Immature natural killer cell (primary cell): ENCODE measurements around the gene SND1. TPM values are rescaled to one million over a fixed set of nuclear protein-coding genes. Genes with fewer than 3 reads are reported as not detected.
A peak's percentile ranks its signal among the peaks of the same experiment; 100 is the strongest.

ENCODE experiments used
- DNase-seq, 3 donors: peaks; one replicate each; pipeline ENCODE4 v3.0.0; 2022; ENCODE audit warnings: mixed read lengths in 1 of 3
- H3K27ac Mint-ChIP-seq, 6 donors: one replicate each; pipeline ENCODE4 v1.8.0; 2020; ENCODE audit warnings: mixed read lengths in 6 of 6, mild to moderate bottlenecking in 5 of 6, inconsistent platforms in 4 of 6, moderate library complexity in 3 of 6
- H3K27me3 Mint-ChIP-seq, 3 donors: one replicate each; pipeline ENCODE4 v1.8.0; 2020 to 2021; ENCODE audit warnings: low read depth in 3 of 3, mild to moderate bottlenecking in 3 of 3, mixed read lengths in 3 of 3, moderate library complexity in 3 of 3, inconsistent platforms in 1 of 3
- H3K36me3 Mint-ChIP-seq, 3 donors: one replicate each; pipeline ENCODE4 v1.8.0; 2020; ENCODE audit warnings: mixed read lengths in 3 of 3, inconsistent platforms in 2 of 3, mild to moderate bottlenecking in 2 of 3
- H3K4me1 Mint-ChIP-seq, 2 donors: one replicate each; pipeline ENCODE4 v1.8.0; 2020; ENCODE audit warnings: inconsistent platforms in 2 of 2, mild to moderate bottlenecking in 2 of 2, mixed read lengths in 2 of 2, moderate library complexity in 1 of 2
- H3K4me3 Mint-ChIP-seq, 5 donors: one replicate each; pipeline ENCODE4 v1.8.0; 2020; ENCODE audit warnings: mild to moderate bottlenecking in 5 of 5, mixed read lengths in 5 of 5, inconsistent platforms in 3 of 5, moderate library complexity in 3 of 5
- H3K9me3 Mint-ChIP-seq, 6 donors: one replicate each; pipeline ENCODE4 v1.8.0; 2020; ENCODE audit warnings: mild to moderate bottlenecking in 6 of 6, mixed read lengths in 6 of 6, inconsistent platforms in 4 of 6, moderate library complexity in 3 of 6
- polyA plus RNA-seq, 3 donors: library from polyadenylated mRNA; unstranded; fragments of 300-500 nt; fragmentation: Illumina TruSeq; gene quantifications; one replicate each; pipeline ENCODE4 v1.2.3, GENCODE V29; 2021

The SND1 gene
- polyA plus RNA-seq, 3 donors from 2014 or later: 87.8 to 130 (median 116) TPM

DNA sequence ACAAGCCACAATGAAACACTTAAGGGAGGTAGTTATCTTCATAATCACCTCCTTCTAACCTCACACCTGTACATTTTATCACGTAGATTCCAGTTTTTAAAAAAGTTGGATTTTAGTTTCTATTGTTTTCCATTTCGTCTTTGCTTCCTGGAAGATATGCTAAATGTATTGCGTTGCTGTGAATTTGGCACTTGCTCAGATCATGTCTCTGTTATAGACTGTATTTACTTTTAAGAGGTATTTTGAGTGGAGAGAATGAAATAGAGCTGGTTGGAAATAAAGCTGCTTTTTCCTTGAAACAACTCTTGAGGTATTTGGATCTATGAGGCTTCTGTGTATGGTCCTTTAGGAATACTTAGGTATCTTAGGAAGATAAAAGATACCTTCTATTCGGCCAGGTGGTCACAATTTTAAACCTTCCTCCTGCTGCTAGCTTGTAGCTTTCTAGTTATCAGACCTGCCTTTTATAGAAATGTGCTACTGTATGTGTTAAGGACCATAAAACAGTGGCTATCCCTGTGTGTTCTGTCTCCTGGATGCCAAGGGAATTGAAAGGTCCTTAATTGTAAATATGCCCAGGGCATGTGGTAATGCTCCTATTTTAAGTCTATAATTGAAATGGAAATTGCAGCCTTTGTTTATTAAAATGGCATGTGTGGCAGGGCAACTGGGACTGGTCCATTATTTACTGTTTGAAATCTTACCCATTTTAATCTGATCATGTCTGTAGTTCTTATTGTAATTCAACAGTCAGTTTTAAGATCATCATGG is 147.7 kb downstream of the SND1 start:
- Mint-ChIP-seq H3K4me3 (no peak overlapping the region), H3K27ac (peak overlapping the region in 1 of 6 donors; percentile 20), H3K36me3 (no peaks in the 10 kb centered on the region), H3K4me1 (peaks cover 13 to 19% of the 10 kb centered on the region in 2 donors), H3K27me3 (peaks cover 0 to 2% (median 0%) of the 10 kb centered on the region in 3 donors), H3K9me3 (no peaks in the 10 kb centered on the region)
- no peak for DNase-seq

DNA sequence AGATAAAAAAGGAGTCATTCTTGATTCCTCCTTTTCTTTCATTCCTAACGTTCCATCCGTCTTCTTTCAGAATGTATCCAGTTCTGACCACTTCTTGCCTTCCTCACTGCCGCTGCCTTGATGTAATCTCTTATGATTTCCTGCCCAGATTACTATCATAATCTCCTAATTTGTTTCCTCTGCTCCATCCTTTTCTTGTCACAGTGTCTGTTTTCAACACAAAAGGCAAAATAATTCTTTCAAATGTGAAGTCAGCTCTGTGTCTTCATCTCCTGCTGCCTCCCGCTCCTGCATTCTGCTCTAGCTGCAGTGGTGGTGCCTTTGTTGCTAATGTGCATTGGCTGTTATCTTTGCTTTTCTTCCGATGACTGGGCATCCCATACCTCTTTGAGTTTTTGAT is 150.9 kb downstream of the SND1 start:
- Mint-ChIP-seq H3K9me3 (no peaks in the 10 kb centered on the region), H3K4me3 (no peak overlapping the region), H3K4me1 (peaks cover 21 to 31% of the 10 kb centered on the region in 2 donors), H3K36me3 (peaks cover 0 to 8% (median 0%) of the 10 kb centered on the region in 3 donors), H3K27me3 (no peaks in the 10 kb centered on the region), H3K27ac (no peak overlapping the region)
- no peak for DNase-seq

DNA sequence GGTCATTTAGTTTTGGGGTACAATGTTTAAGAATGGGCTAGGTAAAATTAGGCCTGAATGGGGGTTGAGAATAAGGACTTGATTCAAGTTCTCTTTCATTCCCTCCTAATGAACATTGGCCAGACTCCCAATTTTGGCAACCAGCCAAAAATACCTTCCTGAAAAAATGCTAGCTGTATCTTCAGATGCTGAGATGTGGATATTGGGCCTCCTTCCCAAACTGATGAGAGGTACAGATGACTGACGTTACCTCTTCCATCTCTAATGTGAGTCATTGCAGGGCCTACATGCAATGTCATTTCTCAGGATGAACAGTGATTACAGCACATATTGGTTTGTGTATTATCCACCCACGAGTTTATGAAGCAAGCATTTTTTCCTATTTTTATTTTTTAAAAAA is 151.6 kb downstream of the SND1 start:
- Mint-ChIP-seq H3K27me3 (no peaks in the 10 kb centered on the region), H3K4me1 (peaks cover 17 to 26% of the 10 kb centered on the region in 2 donors), H3K4me3 (no peak overlapping the region), H3K27ac (no peak overlapping the region), H3K9me3 (no peaks in the 10 kb centered on the region), H3K36me3 (peaks cover 0 to 10% (median 2%) of the 10 kb centered on the region in 3 donors)
- DNase-seq: no peak

DNA sequence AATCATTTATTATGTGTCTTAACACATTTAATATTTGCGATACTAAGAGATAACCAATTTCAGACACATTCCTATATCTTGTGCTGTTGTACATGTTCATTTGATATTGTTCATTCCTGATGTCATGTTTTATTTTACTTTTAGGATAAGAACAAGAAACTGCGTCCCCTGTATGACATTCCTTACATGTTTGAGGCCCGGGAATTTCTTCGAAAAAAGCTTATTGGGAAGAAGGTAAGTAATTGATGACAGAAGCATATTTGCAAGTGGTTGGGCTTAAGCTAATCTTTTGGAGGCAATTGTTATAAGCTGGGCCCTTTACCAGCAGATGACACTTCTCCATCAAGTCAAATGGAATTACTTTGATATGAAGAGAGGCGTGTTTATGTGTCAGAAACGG is 155.3 kb downstream of the SND1 start:
- peaks cover 0 to 16% (median 3%) of the 10 kb centered on the region in 3 donors for H3K36me3 Mint-ChIP-seq
- no peaks in the 10 kb centered on the region for H3K27me3 Mint-ChIP-seq
- H3K27ac Mint-ChIP-seq: no peak overlapping the region
- H3K9me3 Mint-ChIP-seq: no peaks in the 10 kb centered on the region
- H3K4me3 Mint-ChIP-seq: no peak overlapping the region
- H3K4me1 Mint-ChIP-seq: peaks cover 14 to 47% of the 10 kb centered on the region in 2 donors
- DNase-seq: no peak

DNA sequence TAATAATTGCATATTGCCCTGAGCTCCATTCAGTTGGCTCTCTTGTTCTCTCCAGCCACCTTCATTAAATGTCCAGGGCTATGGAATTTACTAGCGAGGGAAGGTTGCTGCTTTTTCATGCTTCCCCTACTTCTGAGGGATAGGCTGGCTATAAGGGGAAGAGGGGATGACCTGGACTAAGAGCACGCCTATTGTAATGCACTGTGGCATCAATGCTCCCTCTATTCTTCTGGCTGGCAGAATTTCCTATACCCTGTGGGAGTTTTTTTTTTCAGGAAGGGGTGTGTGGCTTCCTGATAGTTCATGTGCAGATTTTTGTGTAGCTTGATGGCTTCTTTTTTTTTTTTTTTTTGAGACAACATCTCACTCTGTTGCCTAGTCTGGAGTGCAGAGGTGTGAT is 155.8 kb downstream of the SND1 start:
- no peaks in the 10 kb centered on the region for H3K27me3 Mint-ChIP-seq
- no peaks in the 10 kb centered on the region for H3K9me3 Mint-ChIP-seq
- no peak overlapping the region for H3K27ac Mint-ChIP-seq
- no peak for DNase-seq
- peaks cover 14 to 52% of the 10 kb centered on the region in 2 donors for H3K4me1 Mint-ChIP-seq
- H3K36me3 Mint-ChIP-seq: peaks cover under 1 to 16% (median 3%) of the 10 kb centered on the region in 3 donors
- H3K4me3 Mint-ChIP-seq: no peak overlapping the region

DNA sequence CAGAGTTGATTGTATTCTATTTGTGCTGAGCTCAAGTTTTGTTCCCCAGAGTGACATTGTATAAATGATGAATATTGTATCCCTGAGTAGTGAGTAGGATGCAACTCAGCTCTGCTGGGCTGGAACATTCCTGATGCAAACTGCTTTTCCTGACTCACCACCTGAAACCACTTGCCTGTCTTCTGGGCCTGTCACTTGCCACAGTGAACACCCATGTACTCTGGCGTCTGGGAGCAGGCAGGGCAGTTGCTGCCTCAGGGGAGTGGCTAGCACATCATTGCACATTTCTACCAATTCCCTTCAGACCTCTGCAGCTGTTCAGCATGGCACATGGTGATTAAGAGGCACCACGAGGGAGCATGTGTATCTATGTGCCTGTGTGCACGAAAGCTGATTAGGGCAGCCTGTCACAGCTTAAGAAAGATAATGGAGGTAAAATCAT is 157.3 kb downstream of the SND1 start:
- Mint-ChIP-seq H3K4me3 (no peak overlapping the region), H3K9me3 (no peaks in the 10 kb centered on the region), H3K27me3 (no peaks in the 10 kb centered on the region), H3K4me1 (peaks cover 19 to 62% of the 10 kb centered on the region in 2 donors), H3K27ac (peak overlapping the region in 2 of 6 donors; percentile 4 to 6), H3K36me3 (peaks cover 3 to 16% (median 6%) of the 10 kb centered on the region in 3 donors)
- no peak for DNase-seq

DNA sequence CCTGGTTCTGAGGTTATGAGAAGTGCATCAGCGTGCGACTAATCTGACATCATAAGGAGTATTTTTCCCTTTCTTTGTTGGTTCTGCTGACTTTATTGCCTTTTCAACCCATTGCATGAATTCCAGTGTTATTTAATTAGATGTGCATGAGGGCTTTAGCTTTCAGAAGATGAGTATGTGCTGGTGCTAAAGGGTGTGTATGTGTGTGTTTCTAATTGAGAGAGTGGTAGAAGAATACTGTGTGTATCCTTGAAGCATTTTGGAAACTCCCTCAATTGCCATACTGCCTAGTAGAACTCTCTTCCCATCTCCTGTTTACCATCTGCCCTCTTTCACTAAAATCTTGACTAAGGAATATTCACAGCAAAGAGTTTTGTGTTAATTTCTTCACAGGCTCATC is 158.1 kb downstream of the SND1 start:
- H3K4me3 Mint-ChIP-seq: no peak overlapping the region
- no peaks in the 10 kb centered on the region for H3K27me3 Mint-ChIP-seq
- DNase-seq: no peak
- H3K4me1 Mint-ChIP-seq: peaks cover 18 to 68% of the 10 kb centered on the region in 2 donors
- H3K36me3 Mint-ChIP-seq: peaks cover 3 to 16% (median 7%) of the 10 kb centered on the region in 3 donors
- no peak overlapping the region for H3K27ac Mint-ChIP-seq
- no peaks in the 10 kb centered on the region for H3K9me3 Mint-ChIP-seq

DNA sequence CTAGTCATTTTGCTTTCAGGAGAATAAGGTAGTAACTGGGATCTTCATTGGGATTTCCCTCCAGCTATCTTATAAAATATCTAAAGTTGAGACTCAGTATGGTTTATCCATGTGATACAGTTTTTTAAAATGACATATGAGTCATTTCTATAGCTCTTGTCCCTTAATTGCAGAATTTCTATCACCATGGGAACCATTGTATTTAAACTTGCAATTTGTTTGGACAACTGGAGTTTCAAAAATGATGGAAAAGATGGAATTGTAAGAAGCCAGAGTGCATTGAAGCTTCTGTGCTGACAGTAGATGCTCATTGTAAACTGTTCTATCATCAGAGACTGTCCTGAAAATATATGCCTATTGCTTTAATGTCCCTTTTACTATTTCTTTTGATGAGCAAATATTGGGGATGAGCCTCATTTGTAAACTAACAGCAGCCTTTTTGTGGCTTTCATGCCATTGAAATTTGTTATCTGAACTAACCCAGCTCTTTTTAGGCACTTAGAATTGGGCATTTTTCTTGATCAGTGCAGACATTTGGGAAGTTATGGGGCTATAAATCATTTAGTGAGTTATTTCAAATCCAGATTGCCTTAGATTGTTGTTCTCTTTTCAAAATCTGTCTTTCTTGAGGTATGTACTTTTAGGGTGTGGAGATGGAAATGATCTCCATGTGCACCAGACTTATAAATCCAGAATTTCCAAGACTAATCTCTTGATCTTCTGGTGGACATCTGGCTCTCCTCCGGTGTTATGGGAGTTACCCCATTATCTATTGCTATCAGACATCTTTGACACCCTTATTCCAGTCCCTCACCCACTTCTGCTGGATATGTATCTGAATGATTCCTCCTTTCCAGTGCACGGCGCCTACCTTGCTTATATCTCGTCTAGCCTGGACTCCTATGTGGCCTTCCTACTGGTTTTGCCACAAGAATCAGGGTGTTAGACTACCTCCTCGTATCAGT is 159.0 kb downstream of the SND1 start:
- Mint-ChIP-seq H3K9me3 (no peaks in the 10 kb centered on the region), H3K36me3 (peaks cover 3 to 16% (median 9%) of the 10 kb centered on the region in 3 donors), H3K27ac (no peak overlapping the region), H3K4me3 (no peak overlapping the region), H3K4me1 (peaks cover 14 to 61% of the 10 kb centered on the region in 2 donors), H3K27me3 (peaks cover 0 to 4% (median 0%) of the 10 kb centered on the region in 3 donors)
- DNase-seq: no peak

DNA sequence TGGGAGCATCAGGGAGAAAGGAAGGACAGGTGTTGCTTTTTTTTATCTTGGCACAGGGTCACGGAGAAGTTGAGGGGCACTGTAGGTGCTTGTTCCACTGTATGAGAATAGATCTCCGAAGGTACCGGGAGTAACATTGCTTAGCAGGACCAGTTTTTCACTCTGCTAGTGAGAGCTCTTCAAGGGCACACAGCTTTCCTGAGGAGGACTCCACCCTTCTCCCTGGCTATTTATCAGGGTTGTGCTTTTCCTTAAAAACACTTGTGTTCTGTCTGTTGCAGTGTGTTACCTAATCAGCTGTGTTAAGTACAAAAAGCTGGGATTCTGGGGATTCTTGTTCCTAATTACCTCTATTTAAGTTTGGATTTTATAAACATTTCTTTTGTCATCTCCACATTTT is 160.5 kb downstream of the SND1 start:
- no peak overlapping the region for H3K27ac Mint-ChIP-seq
- no peak overlapping the region for H3K4me3 Mint-ChIP-seq
- H3K36me3 Mint-ChIP-seq: peaks cover 3 to 9% (median 8%) of the 10 kb centered on the region in 3 donors
- H3K4me1 Mint-ChIP-seq: peaks cover 13 to 58% of the 10 kb centered on the region in 2 donors
- peaks cover 0 to 4% (median 1%) of the 10 kb centered on the region in 3 donors for H3K27me3 Mint-ChIP-seq
- no peaks in the 10 kb centered on the region for H3K9me3 Mint-ChIP-seq
- no peak for DNase-seq

DNA sequence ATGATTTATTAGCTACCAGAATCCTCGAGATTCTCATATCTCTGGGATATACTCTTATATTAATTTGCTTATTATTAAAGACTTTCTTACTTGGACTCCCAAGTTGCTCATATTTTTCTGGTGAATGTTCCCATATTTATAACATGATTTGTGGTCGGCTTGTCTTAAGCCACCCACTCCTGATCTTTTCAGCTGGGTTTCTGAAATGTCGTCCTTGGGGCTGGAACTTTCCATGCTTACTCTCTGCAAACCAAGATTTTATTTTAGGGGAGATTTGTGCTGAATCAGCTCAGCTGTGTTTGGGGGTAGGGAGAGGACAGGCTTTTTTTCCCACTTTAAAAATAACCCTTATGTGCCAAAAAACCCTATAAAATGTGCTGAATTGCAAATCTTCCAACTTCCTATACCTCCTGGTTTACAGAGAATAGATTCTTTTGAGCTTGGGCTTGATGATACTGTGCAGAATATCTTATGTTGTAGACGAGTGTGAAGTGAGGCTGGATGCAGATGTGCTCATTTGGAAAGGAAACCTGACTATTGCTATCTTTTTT is 162.1 kb downstream of the SND1 start:
- peaks cover 15 to 64% of the 10 kb centered on the region in 2 donors for H3K4me1 Mint-ChIP-seq
- H3K9me3 Mint-ChIP-seq: no peaks in the 10 kb centered on the region
- H3K27me3 Mint-ChIP-seq: peaks cover 0 to 5% (median 1%) of the 10 kb centered on the region in 3 donors
- H3K4me3 Mint-ChIP-seq: no peak overlapping the region
- no peak for DNase-seq
- peaks cover 0 to 13% (median 3%) of the 10 kb centered on the region in 3 donors for H3K36me3 Mint-ChIP-seq
- no peak overlapping the region for H3K27ac Mint-ChIP-seq

DNA sequence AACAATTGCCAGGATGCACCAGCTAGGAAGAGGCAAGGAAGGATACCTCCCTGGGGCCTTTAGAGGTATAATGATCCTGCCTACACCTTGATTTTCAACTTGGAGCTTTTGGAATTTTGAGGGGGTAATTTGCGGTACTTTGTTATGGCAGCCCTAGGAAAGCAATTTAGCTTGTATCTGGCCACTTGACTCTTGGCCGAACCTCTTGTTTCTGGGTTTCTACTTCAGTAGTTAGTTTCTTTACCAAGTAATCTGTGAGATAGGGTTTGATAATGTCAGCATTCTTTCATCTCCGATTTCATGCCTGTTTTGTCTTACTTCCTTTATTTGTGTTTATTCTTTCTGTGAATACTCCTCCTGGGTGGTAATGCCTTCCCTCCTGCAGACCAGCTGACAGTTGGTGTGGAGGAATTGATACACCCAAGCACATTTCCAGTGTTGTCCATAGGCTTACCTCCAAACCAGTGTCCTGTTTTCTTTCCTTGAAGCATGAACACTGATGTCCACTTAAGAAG is 163.7 kb downstream of the SND1 start:
- Mint-ChIP-seq H3K36me3 (peaks cover 0 to 16% (median 0%) of the 10 kb centered on the region in 3 donors), H3K4me1 (peaks cover 24 to 74% of the 10 kb centered on the region in 2 donors), H3K4me3 (no peak overlapping the region), H3K9me3 (no peaks in the 10 kb centered on the region), H3K27ac (no peak overlapping the region), H3K27me3 (peaks cover 0 to 5% (median 1%) of the 10 kb centered on the region in 3 donors)
- DNase-seq: no peak

DNA sequence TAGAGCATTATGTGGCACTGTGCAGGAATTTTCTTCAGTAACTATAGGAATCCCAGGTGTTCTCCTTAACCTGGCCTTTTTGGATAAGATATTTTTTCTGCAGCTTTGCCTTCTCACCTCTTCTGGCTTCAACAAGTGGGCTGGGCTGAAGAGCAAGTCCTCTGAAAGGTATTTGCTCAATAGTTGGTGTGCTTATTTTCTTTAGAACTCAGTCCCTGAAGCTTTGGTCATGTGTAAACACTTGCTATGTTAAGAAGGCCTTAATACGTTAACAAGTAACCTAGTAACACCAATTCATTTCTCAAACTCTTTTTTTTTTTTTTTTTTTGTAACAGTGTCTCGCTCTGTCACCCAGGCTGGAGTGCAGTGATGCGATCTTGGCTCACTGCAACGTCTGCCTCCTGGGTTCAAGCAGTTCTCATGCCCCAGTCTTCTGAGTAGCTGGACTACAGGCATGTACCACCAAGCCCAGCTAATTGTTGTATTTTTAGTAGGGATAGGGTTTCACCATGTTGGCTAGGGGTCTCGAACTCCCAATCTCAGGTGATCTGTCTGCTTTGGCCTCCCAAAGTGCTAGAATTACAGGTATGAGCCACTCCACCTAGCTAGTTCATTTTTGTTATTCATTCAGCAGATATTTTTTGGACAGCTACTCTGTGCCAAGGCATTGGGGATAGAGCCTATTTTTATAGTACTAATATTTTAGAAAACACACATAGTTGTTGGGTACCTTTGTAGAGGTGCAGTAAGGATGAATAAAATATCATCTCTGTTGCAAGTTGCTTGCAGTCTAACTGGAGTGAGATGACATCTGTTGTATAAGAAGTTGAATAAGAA is 164.6 kb downstream of the SND1 start:
- no peaks in the 10 kb centered on the region for H3K9me3 Mint-ChIP-seq
- H3K27me3 Mint-ChIP-seq: peaks cover 0 to 5% (median 3%) of the 10 kb centered on the region in 3 donors
- H3K4me1 Mint-ChIP-seq: peaks cover 30 to 78% of the 10 kb centered on the region in 2 donors
- no peak for DNase-seq
- no peak overlapping the region for H3K27ac Mint-ChIP-seq
- no peak overlapping the region for H3K4me3 Mint-ChIP-seq
- H3K36me3 Mint-ChIP-seq: peaks cover 0 to 23% (median 0%) of the 10 kb centered on the region in 3 donors

DNA sequence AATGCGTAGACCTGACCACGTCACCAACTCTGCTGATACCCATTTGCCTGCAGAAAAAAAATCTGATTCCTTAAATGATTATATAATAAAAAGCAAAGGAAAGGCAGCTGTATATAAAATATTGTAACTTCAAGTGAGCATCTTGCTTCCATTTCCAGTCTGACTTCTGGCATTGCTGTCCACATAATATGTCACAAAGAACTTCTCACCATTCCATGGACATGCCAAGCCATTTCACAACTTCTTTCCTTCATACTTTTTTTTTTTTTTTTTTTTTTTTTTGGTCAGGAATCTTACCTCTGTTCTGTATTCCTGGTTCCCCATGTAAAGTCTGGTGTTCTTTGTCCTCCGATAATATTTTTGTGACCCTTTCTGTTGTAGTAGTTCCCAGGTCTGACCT is 165.5 kb downstream of the SND1 start:
- H3K4me1 Mint-ChIP-seq: peaks cover 26 to 69% of the 10 kb centered on the region in 2 donors
- H3K36me3 Mint-ChIP-seq: peaks cover 0 to 23% (median 0%) of the 10 kb centered on the region in 3 donors

More for the DNA sequence above, 165.5 kb downstream of the SND1 start:
- H3K27ac Mint-ChIP-seq: peak overlapping the region in 1 of 6 donors; percentile 74
- H3K9me3 Mint-ChIP-seq: no peaks in the 10 kb centered on the region
- H3K27me3 Mint-ChIP-seq: peaks cover 0 to 5% (median 3%) of the 10 kb centered on the region in 3 donors
- no peak overlapping the region for H3K4me3 Mint-ChIP-seq
- no peak for DNase-seq
